ENCODE results near the gene RSRC2. TPM values are rescaled to one million over a fixed set of nuclear protein-coding genes. Genes with fewer than 3 reads are reported as not detected.

The RSRC2 gene
- total RNA-seq, 4 donors from 2014 or later, result 43.5 to 58.8 (median 44.9) TPM

- intact Hi-C loops (cut with DNase I; ENCODE audit: low total_unique reads), result loop anchor here (10.0 kb wide), 1 partner anchor 1082 kb away; the partner anchor contains the start of gene DDX55
- no peak for ATAC-seq
- no peaks in the 10 kb centered on the region for H3K9me3 ChIP-seq
- TF ChIP-seq POLR2A (IDR thresholded peaks at IDR 0.05), result no peak
- no peak for TF ChIP-seq CTCF (IDR thresholded peaks at IDR 0.05 in 4 of 5, conservative IDR thresholded peaks at IDR 0.05 in 1 of 5)
- H3K27me3 ChIP-seq, result no peaks in the 10 kb centered on the region
- peak overlapping the region in 3 of 4 donors; percentile 44 to 93 (median 58) for H3K4me3 ChIP-seq
- peak overlapping the region; percentile 66 to 99 (median 85) for H3K27ac ChIP-seq
- in situ Hi-C loops (cut with MboI; ENCODE audit: low sequenced_read_pairs in 4 of 4), result loop anchor here in 3 of 4 donors (25.0 kb wide), 3 partner anchors 239 to 1114 kb away; partner anchors contain the start of genes CCDC62 (in 1 of the 3), DENR (in 1 of the 3), EIF2B1 (in 1 of the 3) and GTF2H3 (in 1 of the 3)
- peaks cover 41 to 48% of the 10 kb centered on the region in 2 donors for H3K4me1 ChIP-seq
- peaks cover 0 to 41% of the 10 kb centered on the region in 2 donors for H3K36me3 ChIP-seq
- peak in 1 of 2 donors; percentile 26 for DNase-seq
Observed at GRCh38 chr12:122523280-122523679, 3.5 kb downstream of the RSRC2 start.

GRCh38 chr12:122520676-122521075, 6.1 kb downstream of the RSRC2 start:
- ATAC-seq (no peak), DNase-seq (no peak)
- in situ Hi-C loops (cut with MboI; ENCODE audit: low sequenced_read_pairs in 4 of 4), result loop anchor here in 3 of 4 donors (25.0 kb wide), 3 partner anchors 242 to 1117 kb away; partner anchors contain the start of genes CCDC62 (in 1 of the 3), DENR (in 1 of the 3), EIF2B1 (in 1 of the 3) and GTF2H3 (in 1 of the 3)
- Histone ChIP-seq H3K27me3 (no peaks in the 10 kb centered on the region), H3K9me3 (no peaks in the 10 kb centered on the region), H3K36me3 (peaks cover 8 to 67% of the 10 kb centered on the region in 2 donors), H3K27ac (peak overlapping the region in 1 of 4 donors; percentile 1), H3K4me1 (peaks cover 33 to 38% of the 10 kb centered on the region in 2 donors), H3K4me3 (no peak overlapping the region)
- no peak for TF ChIP-seq POLR2A (IDR thresholded peaks at IDR 0.05)
- no peak for TF ChIP-seq CTCF (IDR thresholded peaks at IDR 0.05 in 4 of 5, conservative IDR thresholded peaks at IDR 0.05 in 1 of 5)
- intact Hi-C loops (cut with DNase I; ENCODE audit: low total_unique reads), result loop anchor here (10.0 kb wide), 1 partner anchor 1084 kb away; the partner anchor contains the start of gene DDX55

GRCh38 chr12:122519418-122519817, 7.3 kb downstream of the RSRC2 start:
- H3K9me3 ChIP-seq, result no peaks in the 10 kb centered on the region
- intact Hi-C loops (cut with DNase I; ENCODE audit: low total_unique reads), result no loop called here
- in situ Hi-C loops (cut with MboI; ENCODE audit: low sequenced_read_pairs in 4 of 4), result loop anchor here in 3 of 4 donors (25.0 kb wide), 3 partner anchors 243 to 1118 kb away; partner anchors contain the start of genes CCDC62 (in 1 of the 3), DENR (in 1 of the 3), EIF2B1 (in 1 of the 3) and GTF2H3 (in 1 of the 3)
- no peak for TF ChIP-seq POLR2A (IDR thresholded peaks at IDR 0.05)
- TF ChIP-seq CTCF (IDR thresholded peaks at IDR 0.05 in 4 of 5, conservative IDR thresholded peaks at IDR 0.05 in 1 of 5), result peak in 1 of 5 experiments; percentile 12
- peaks cover 23 to 27% of the 10 kb centered on the region in 2 donors for H3K4me1 ChIP-seq
- no peak for ATAC-seq
- H3K27ac ChIP-seq, result peak overlapping the region in 1 of 4 donors; percentile 5
- H3K27me3 ChIP-seq, result no peaks in the 10 kb centered on the region
- no peak overlapping the region for H3K4me3 ChIP-seq
- no peak for DNase-seq
- peaks cover 9 to 79% of the 10 kb centered on the region in 2 donors for H3K36me3 ChIP-seq

GRCh38 chr12:122518908-122519307, 7.8 kb downstream of the RSRC2 start:
- in situ Hi-C loops (cut with MboI; ENCODE audit: low sequenced_read_pairs in 4 of 4), result loop anchor here in 3 of 4 donors (25.0 kb wide), 3 partner anchors 243 to 1118 kb away; partner anchors contain the start of genes CCDC62 (in 1 of the 3), DENR (in 1 of the 3), EIF2B1 (in 1 of the 3) and GTF2H3 (in 1 of the 3)

More at GRCh38 chr12:122518908-122519307, 7.8 kb downstream of the RSRC2 start:
- Histone ChIP-seq H3K9me3 (no peaks in the 10 kb centered on the region), H3K36me3 (peaks cover 9 to 85% of the 10 kb centered on the region in 2 donors), H3K4me1 (peaks cover 17 to 22% of the 10 kb centered on the region in 2 donors), H3K27me3 (no peaks in the 10 kb centered on the region), H3K4me3 (no peak overlapping the region), H3K27ac (no peak overlapping the region)
- no peak for ATAC-seq
- intact Hi-C loops (cut with DNase I; ENCODE audit: low total_unique reads), result no loop called here
- no peak for TF ChIP-seq CTCF (IDR thresholded peaks at IDR 0.05 in 4 of 5, conservative IDR thresholded peaks at IDR 0.05 in 1 of 5)
- no peak for TF ChIP-seq POLR2A (IDR thresholded peaks at IDR 0.05)
- DNase-seq, result no peak
